NB4 (cell line): ENCODE results near the gene DBH.

Experiments used
- DNase-seq: peaks from one replicate; pipeline ENCODE4 v3.0.0; 2010; ENCODE audit warnings: low read depth
- H3K4me3 ChIP-seq: one replicate; pipeline ENCODE4 v1.5.1; 2011; ENCODE audit warnings: mild to moderate bottlenecking, low read depth, low read length, moderate library complexity
- CTCF ChIP-seq: IDR thresholded peaks from one replicate; pipeline ENCODE4 v1.5.1; 2012; ENCODE audit warnings: low read depth, low read length
- MAX ChIP-seq: IDR thresholded peaks from 2 replicates; pipeline ENCODE4 v1.6.1; 2011; ENCODE audit warnings: low read depth, low read length
- MYC ChIP-seq: IDR thresholded peaks from 2 replicates; pipeline ENCODE4 v1.6.1; 2011; ENCODE audit warnings: low read depth, low read length
- POLR2A ChIP-seq: IDR thresholded peaks from 2 replicates; pipeline ENCODE4 v1.6.1; 2011; ENCODE audit warnings: mild to moderate bottlenecking; ENCODE audit not compliant: insufficient read length; ENCODE audit errors: extremely low read depth

Gene DBH

GRCh38 chr9:133608382-133608781 lies 27.8 kb upstream of the DBH start:
- TF ChIP-seq MYC (no peak), POLR2A (no peak), CTCF (no peak), MAX (no peak)
- H3K4me3 ChIP-seq, result no peak overlapping the region
- DNase-seq, result no peak

- no peak for DNase-seq
- no peak overlapping the region for H3K4me3 ChIP-seq
- TF ChIP-seq POLR2A (no peak), MYC (no peak), MAX (no peak)
These were observed 27.3 kb upstream of the DBH start for GRCh38 chr9:133608889-133609288.

- no peak for DNase-seq
- no peak for TF ChIP-seq CTCF
- no peak for TF ChIP-seq MAX
- TF ChIP-seq POLR2A, result no peak
- no peak within 1 kb of the TSS for H3K4me3 ChIP-seq
These were observed 26.7 kb upstream of the DBH start, which contains the start of gene FAM163B for GRCh38 chr9:133609311-133610098. TSS of gene FAM163B (minus strand) at chr9:133609389. CDS start at chr9:133580223, 29,166 bp downstream.

GRCh38 chr9:133610845-133611244 lies 25.3 kb upstream of the DBH start:
- no peak for DNase-seq

GRCh38 chr9:133612051-133612450 lies 24.1 kb upstream of the DBH start:
- DNase-seq, result no peak
- no peak for TF ChIP-seq MAX
- no peak for TF ChIP-seq CTCF
- TF ChIP-seq POLR2A, result no peak
- H3K4me3 ChIP-seq, result no peak overlapping the region

More at GRCh38 chr9:133610845-133611244, 25.3 kb upstream of the DBH start:
- TF ChIP-seq POLR2A (no peak), MAX (no peak), CTCF (no peak), MYC (no peak)
- no peak overlapping the region for H3K4me3 ChIP-seq

- no peak for DNase-seq
- TF ChIP-seq CTCF (no peak), POLR2A (no peak), MAX (no peak), MYC (no peak)
- H3K4me3 ChIP-seq, result no peak overlapping the region
These were observed 23.3 kb upstream of the DBH start for GRCh38 chr9:133612816-133613215.
